Skeletal muscle tissue (tissue), 4 donors: ENCODE measurements around the gene TMEM18. TPM values are rescaled to one million over a fixed set of nuclear protein-coding genes. Genes with fewer than 3 reads are reported as not detected.

Experiments used
- H3K27ac ChIP-seq: one replicate; pipeline ENCODE4 v1.7.0; 2013; ENCODE audit warnings: mild to moderate bottlenecking, low read depth, low read length, inconsistent platforms
- H3K27me3 ChIP-seq, 3 donors: one replicate each; pipeline ENCODE4 v1.7.0; 2013; ENCODE audit warnings: low read length in 3 of 3; ENCODE audit not compliant: control insufficient read depth in 3 of 3, insufficient read depth in 3 of 3
- H3K36me3 ChIP-seq, 3 donors: one replicate each; pipeline ENCODE4 v1.7.0; 2013; ENCODE audit warnings: low read length in 3 of 3; ENCODE audit not compliant: control insufficient read depth in 3 of 3, insufficient read depth in 3 of 3
- H3K4me1 ChIP-seq, 3 donors: one replicate each; pipeline ENCODE4 v1.7.0; 2013; ENCODE audit warnings: low read length in 3 of 3, mild to moderate bottlenecking in 3 of 3; ENCODE audit not compliant: control insufficient read depth in 3 of 3, insufficient read depth in 3 of 3
- H3K4me3 ChIP-seq, 3 donors: one replicate each; pipeline ENCODE4 v1.7.0; 2013; ENCODE audit warnings: low read length in 3 of 3
- H3K9ac ChIP-seq, 3 donors: one replicate each; pipeline ENCODE4 v1.7.0; 2013; ENCODE audit warnings: low read length in 3 of 3, mild to moderate bottlenecking in 3 of 3, moderate library complexity in 2 of 3, low read depth in 1 of 3
- H3K9me3 ChIP-seq, 3 donors: one replicate each; pipeline ENCODE4 v1.7.0; 2013; ENCODE audit warnings: low read length in 3 of 3; ENCODE audit not compliant: control insufficient read depth in 3 of 3
- total RNA-seq: library from RNA; depleted of rRNA; stranded (reverse); fragments of >200 nt; gene quantifications from one replicate; pipeline ENCODE4 v1.2.3, GENCODE V29; 2014
- donor health status: Osteomylitis.

Gene TMEM18
- total RNA-seq, 1 donor from 2014 or later: 20.9 TPM

DNA sequence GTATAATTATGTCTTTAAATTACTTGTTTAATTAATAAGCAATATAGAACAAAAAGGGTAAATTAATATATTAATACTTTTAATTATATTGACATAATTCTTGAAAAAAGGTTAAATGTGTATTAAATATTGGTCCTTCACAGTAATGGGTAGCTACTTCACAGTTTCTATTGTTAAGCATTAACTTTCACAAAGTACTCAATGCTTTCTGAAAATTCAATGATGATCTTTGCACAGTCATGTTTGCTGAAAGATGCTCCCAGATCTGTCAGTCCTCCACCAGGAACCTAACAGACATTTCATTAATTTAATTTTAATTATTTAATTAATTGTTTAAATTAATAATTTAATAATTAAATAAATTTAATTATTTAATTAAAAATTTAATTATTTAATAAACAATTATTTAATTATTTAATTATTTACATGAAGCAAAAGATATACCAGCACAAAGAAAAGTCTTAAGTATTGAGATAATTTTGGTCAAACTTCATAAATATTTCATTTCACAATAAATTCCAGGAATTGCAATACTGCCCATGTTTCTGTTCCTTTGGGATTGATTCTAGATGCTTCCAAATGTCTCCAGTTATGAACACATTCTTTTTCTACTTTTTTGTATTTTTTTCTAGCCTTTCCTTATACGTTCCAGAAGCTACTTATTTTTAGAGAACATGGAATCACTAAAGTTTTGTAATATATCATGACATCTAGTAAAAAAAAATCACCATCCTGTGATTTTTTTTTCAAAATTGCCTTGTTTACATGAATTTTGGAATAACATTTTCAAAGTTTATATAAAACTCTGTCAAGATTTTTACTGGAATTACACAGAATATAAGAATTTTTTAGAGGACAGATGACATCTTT is 46.5 kb downstream of the TMEM18 start:
- Histone ChIP-seq H3K27me3 (peaks cover 0 to 2% (median 0%) of the 10 kb centered on the region in 3 donors), H3K4me1 (no peaks in the 10 kb centered on the region), H3K36me3 (no peaks in the 10 kb centered on the region), H3K4me3 (no peak overlapping the region), H3K27ac (no peak overlapping the region), H3K9ac (no peak overlapping the region), H3K9me3 (no peaks in the 10 kb centered on the region)

DNA sequence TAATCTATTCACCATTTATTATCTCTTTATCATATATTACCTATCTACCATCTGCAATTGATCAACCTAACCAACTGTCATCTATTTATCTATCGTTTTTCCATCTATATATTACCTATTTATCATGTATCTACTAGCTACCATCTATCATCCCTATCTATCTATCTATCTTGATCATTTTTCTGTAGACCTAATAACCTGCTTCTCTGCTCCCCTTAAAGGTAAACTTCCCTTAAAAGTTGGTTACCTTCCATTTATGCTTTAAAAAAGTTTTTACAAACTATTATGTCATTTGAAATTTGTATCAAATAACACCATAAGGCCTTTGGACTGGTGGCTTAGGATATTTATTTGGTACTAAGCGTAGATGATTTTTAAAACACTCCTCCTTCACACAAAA is 47.2 kb downstream of the TMEM18 start:
- no peak overlapping the region for H3K27ac ChIP-seq
- H3K9ac ChIP-seq: no peak overlapping the region
- H3K27me3 ChIP-seq: peaks cover 0 to 2% (median 0%) of the 10 kb centered on the region in 3 donors
- no peaks in the 10 kb centered on the region for H3K9me3 ChIP-seq
- H3K36me3 ChIP-seq: no peaks in the 10 kb centered on the region
- no peak overlapping the region for H3K4me3 ChIP-seq
- H3K4me1 ChIP-seq: no peaks in the 10 kb centered on the region

DNA sequence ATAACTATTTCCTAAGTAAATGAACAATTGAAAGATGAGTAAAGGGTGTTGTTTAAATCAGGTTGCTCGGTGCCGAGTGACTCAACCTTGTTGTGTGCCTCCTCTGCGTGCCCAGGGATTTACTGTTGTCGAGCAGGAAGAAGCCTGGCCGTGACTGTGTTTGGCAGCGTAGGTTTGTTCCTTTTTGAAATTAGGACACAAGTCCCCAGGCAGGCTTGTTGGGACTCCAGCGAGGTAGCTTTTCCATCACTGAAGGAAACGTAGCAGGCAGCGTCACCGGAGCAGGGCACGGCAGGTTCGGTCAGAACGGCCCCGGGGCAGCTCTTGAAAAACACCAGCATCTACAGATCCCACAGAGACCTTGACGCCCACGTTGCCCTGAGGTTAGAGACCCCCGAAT is 48.6 kb downstream of the TMEM18 start:
- no peaks in the 10 kb centered on the region for H3K4me1 ChIP-seq
- no peak overlapping the region for H3K9ac ChIP-seq
- H3K36me3 ChIP-seq: no peaks in the 10 kb centered on the region
- H3K4me3 ChIP-seq: no peak overlapping the region
- H3K27ac ChIP-seq: no peak overlapping the region
- H3K27me3 ChIP-seq: peaks cover 0 to 4% (median 0%) of the 10 kb centered on the region in 3 donors
- no peaks in the 10 kb centered on the region for H3K9me3 ChIP-seq

DNA sequence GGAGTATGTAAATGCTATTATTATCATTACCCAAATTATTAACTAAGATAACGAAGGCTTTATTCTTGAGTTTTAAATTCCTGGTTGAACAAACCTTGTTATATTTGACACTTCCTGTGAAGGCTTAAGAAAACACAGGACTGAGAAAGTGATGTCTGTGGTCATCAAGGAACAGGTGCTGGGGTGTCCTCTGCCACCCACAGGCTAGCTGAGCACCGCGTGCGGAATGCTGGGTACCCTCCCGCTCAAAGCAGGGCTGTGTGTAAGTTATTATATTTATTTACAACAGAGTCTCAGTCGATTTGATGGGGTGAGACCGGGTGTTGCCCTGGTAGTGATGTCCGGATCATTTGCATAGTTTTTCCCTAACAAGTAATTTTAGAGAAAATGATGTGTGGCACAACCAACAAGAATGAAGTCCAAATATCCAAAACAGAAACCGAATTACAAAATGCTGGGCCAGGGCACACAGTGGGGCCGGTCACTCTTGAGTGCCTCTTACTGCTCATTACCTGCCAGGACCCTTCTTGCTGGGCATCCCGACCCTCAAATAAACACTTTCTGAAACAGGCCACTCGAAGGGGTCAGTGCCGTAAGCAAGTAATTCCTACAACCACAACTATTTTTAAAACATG is 49.2 kb downstream of the TMEM18 start:
- H3K27ac ChIP-seq: no peak overlapping the region
- peaks cover 0 to 4% (median 0%) of the 10 kb centered on the region in 3 donors for H3K27me3 ChIP-seq
- H3K4me3 ChIP-seq: no peak overlapping the region
- H3K9me3 ChIP-seq: no peaks in the 10 kb centered on the region
- H3K9ac ChIP-seq: no peak overlapping the region
- no peaks in the 10 kb centered on the region for H3K4me1 ChIP-seq
- no peaks in the 10 kb centered on the region for H3K36me3 ChIP-seq

DNA sequence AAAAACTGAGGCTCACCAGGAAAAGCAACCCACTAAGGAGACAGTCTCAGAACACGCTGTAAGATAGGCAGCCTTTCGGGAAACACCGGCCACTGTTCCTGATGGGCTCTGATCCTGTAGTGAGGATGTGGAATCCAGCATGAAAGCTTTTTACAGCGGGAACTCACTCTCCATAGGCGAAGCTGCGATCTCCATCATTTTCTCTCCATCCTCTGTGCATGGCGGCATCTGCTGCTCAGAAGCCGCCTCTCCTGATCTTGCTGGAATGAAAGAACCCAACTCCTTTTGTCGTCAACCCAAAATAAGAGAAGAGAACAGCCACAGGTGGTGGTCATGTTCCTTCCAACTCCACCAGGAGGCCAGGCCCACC is 49.9 kb downstream of the TMEM18 start:
- H3K4me1 ChIP-seq: no peaks in the 10 kb centered on the region
- peaks cover 0 to 4% (median 0%) of the 10 kb centered on the region in 3 donors for H3K27me3 ChIP-seq
- no peaks in the 10 kb centered on the region for H3K9me3 ChIP-seq
- H3K27ac ChIP-seq: no peak overlapping the region
- no peak overlapping the region for H3K4me3 ChIP-seq
- no peak overlapping the region for H3K9ac ChIP-seq
- H3K36me3 ChIP-seq: no peaks in the 10 kb centered on the region

DNA sequence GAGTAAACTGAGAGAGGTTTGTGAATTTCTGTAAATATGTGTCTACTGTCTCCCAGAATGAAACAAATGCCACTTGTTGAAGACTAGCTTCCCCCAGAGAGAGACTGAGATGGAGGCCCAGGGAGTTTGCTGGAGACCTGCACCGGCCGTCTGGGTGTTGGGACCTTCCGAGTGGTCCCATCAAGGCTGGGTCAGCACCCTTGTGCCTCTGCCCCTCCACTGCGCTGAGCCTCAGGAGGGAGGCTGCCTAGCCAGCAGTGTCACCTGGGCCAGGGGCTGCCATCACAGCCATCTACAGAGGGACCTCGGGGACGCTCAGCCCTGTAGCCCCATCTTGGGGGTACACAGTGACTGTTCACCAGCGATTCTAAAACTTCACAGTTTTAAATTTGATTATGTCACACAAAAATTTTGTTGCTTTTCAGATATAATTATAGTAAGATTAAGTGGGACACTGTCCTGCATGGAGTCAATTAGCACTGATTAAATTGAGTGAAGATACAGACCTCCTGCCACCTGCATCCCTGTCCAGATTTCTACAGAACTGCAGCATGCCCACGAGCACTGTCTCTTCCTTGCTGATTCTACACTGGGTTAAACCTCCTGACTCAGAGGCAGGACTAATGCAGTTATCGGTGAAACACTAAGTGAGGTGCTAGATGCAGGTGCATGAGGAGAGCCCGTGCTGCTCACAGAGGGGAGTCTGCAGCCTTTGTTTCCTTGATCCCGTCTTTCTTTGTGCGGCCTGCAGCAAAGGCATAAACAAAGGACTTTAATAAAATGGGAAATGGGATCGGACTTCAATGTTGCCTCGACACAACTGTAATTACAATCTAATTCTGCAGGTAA is 50.5 kb downstream of the TMEM18 start:
- no peaks in the 10 kb centered on the region for H3K4me1 ChIP-seq
- H3K9ac ChIP-seq: no peak overlapping the region
- peaks cover 0 to 4% (median 0%) of the 10 kb centered on the region in 3 donors for H3K27me3 ChIP-seq
- H3K27ac ChIP-seq: no peak overlapping the region
- no peaks in the 10 kb centered on the region for H3K36me3 ChIP-seq
- no peak overlapping the region for H3K4me3 ChIP-seq
- no peaks in the 10 kb centered on the region for H3K9me3 ChIP-seq

DNA sequence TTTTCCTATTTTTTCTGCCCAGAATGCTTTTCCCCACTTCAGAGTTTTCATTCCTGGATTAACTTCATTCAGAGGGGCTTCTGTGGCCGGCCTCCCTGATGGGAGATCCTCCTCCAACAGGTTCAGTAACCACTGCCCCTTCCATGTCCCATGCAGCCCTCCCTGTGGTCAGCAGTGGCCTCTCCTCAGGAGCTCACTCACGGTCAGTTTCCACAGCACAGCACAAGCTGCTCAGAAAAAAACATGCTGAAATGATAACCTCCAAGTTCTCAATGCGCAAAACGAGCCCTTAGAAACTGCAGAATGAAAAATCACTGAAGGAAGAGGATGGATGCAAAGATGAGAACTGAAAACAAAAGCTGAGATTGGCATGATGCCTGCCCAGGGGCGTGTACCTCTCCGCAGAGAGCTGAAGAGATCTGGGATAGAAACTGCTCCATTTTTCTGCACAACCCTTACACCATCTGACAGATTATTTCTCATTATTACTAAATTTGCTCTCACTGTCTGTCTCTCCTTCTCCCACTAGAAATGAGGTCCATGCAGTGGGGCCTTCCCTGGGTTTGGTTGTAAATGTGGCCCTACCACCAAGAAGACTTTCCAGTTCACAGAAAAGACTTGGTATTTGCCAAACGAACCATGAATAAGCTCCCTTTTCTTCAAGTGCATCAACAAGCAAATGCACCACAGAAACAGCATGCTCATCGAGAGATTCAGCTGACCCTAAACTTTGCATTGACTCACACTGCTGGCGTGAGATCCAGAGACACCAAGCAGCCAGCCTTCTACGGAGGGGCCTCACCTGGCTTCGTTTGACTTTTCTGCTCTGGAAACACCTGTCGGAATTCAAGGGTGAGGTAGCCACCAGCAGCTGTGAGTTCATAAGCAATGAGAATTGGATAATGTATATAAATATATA is 51.5 kb downstream of the TMEM18 start:
- Histone ChIP-seq H3K4me1 (no peaks in the 10 kb centered on the region), H3K4me3 (no peak overlapping the region), H3K27ac (no peak overlapping the region), H3K9me3 (no peaks in the 10 kb centered on the region), H3K9ac (no peak overlapping the region), H3K36me3 (no peaks in the 10 kb centered on the region), H3K27me3 (peaks cover 0 to 4% (median 0%) of the 10 kb centered on the region in 3 donors)

DNA sequence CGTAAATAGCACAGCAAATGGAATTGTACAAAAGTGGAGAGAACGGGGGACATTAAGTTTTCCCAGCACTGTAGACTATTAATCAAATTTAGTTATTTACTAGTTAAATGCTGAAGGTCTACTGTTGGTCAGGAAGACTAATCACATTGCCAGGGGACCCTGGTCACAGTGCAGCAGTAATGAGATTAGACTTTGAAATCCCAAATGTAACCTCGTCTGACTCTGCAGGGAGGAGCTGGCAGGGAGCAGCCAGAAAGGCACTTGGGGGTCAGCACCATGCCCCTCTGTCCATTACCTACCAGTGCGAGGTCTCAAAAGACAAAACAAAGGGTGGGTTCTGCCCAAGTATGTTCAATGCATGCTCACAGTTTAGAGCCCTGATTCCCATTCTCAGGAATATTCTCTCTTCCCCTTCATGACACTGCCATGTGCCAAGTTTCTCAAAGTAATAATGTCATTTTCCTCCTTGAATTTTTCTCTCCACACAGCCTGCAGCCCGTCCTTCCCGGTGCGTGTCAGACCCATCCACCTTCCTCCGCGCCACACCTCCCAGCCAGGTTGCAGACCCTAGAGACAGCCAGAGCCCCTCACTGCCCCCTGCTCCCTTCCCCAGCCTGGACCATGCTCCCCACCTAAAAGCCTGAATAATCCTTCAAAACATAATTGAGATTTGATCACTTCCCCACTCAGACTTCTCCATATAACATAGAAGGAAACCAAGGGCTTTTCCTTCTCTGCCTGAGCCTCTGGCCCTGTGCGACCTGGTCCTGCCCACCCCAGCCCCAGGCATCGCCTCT is 52.5 kb downstream of the TMEM18 start:
- Histone ChIP-seq H3K4me1 (no peaks in the 10 kb centered on the region), H3K9ac (no peak overlapping the region), H3K36me3 (no peaks in the 10 kb centered on the region), H3K27me3 (peaks cover 0 to 6% (median 0%) of the 10 kb centered on the region in 3 donors), H3K4me3 (no peak overlapping the region), H3K27ac (no peak overlapping the region), H3K9me3 (no peaks in the 10 kb centered on the region)

DNA sequence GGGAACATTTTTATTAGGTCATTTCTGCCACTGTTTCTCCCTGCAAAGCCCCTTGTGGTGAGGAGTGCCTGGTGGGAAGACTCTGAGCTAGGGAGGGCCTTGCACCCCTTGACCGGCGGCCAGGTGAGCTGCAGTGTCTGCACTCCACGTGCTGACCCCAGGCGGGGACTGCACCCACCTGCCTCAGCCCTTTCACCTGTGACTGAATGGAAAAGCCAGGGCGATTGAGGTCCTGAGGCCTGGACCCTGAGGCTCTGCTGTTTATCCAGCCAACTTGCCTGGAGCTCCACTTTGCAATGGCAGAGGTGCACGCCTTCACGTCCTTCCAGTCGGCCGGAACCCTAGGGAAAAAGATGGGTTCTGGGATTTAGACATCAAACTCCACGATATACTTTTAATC is 53.1 kb downstream of the TMEM18 start:
- Histone ChIP-seq H3K4me3 (no peak overlapping the region), H3K27ac (no peak overlapping the region), H3K27me3 (peaks cover 0 to 6% (median 0%) of the 10 kb centered on the region in 3 donors), H3K9ac (no peak overlapping the region), H3K36me3 (no peaks in the 10 kb centered on the region), H3K9me3 (no peaks in the 10 kb centered on the region), H3K4me1 (no peaks in the 10 kb centered on the region)
